Ureter (tissue), 1 donor: Measurements from ENCODE around the gene TM6SF1. TPM values are rescaled to one million over a fixed set of nuclear protein-coding genes. Genes with fewer than 3 reads are reported as not detected.
A peak's percentile ranks its signal among the peaks of the same experiment; 100 is the strongest.
"Not testable (repeated sequence)": the region's sequence is repeated elsewhere in the genome, so short reads cannot be mapped to it uniquely, and the experiment has no call there.

Experiments used
- DNase-seq: peaks from one replicate; pipeline ENCODE4 v3.0.0-alpha.2; 2020; ENCODE audit warnings: low spot score
- total RNA-seq: library from RNA; stranded (reverse); gene quantifications from one replicate; pipeline ENCODE4 v1.2.4, GENCODE V29; 2023
- donor health status: DM: yes; HTN: yes; CAD: no.

Gene TM6SF1
- 8.7 TPM for total RNA-seq

- DNase-seq = no peak
These were observed at the start of gene TM6SF1 for GRCh38 chr15:83106994-83107840. Gene TM6SF1, plus strand, starts transcription at chr15:83107645. Its CDS starts 36 bp downstream, at chr15:83107681.

- no peak for DNase-seq
These were observed 49.6 kb upstream of the TM6SF1 start for GRCh38 chr15:83057696-83058376.

DNA sequence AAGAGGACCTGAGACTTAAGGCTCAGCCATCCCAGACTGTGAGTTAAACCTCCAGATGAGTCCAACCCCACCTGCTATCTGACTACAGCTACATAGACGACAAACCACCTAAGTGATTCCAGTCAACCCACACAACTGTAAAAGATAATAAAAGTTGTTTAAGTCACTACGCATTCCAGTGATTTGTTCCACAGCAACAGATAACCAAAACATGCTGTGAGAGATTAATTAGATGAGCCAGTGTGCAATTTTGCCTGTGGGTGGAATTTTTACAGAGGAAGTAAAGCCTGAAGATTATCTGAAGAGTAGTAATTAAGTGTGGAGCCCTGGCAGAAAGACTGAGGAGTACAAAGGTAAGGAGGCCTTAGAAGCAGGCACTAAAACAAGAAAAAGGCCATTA is 45.8 kb upstream of the TM6SF1 start:
- DNase-seq = no peak

DNA sequence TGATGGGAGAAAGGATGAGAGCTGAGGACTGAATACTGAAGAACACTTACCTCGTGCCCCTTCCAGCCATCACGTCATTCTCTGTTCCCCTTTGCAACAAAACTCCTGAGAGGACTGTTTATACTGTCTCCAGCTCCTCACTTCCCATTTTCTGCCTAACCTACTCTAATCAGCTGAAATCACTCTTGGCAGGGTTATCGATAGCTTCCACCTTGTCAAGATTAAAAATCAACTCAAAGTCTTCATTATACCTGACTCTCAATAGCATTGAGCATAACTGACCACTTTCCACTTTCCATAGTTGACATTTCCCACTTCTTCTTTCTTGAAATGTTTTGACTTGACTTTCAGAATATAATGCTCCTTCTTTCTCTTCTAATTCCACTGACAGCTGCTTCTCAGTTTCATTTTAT is 44.7 kb upstream of the TM6SF1 start:
- DNase-seq = no peak

DNA sequence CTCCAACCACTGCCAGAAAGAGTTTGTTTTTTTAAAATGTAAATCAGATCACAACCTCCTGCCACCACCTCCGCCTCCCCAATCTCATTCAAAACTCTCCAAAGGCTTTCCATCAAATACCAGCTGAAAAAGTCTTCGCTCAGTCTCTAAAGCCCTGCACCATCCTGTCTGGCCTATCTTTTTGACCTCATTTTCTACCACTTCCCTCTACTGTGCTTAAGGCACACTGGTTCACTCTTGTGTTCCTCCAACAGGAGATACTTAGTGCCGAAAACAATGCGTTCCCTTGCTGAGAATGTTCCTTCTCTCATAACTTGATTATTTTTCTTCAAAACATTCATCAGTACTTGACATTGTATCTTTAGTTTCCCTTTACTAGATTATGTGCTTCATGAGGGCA is 43.9 kb upstream of the TM6SF1 start:
- no peak for DNase-seq

DNA sequence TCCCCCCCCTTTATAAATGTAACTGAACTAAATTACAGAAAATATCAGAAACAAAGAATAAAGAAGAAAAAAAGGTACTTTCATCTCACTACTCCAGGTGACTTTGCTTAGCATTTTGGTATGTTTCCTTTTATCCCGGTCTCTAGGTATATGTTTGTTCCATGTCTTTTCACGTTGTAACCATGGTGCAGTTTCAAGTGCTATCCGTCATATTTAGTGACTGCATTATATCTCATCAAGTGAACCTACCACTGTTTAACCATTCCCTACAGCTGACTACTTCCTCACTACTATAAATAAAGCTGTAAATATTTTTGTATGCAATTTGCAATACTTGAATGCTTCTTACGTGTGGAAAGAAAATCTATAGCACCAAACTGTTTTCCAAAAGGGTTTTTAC is 42.6 kb upstream of the TM6SF1 start:
- DNase-seq = no peak

GRCh38 chr15:83065431-83065830 is 42.0 kb upstream of the TM6SF1 start:
- DNase-seq = no peak

- DNase-seq = no peak
These were observed 41.3 kb upstream of the TM6SF1 start for GRCh38 chr15:83066034-83066733.

- DNase-seq = peak; percentile 95
These were observed 40.5 kb upstream of the TM6SF1 start, which contains the start of gene BTBD1 for GRCh38 chr15:83066734-83067637. Gene BTBD1, minus strand, starts transcription at chr15:83067252. Its CDS starts 101 bp downstream, at chr15:83067151.

- no peak for DNase-seq
These were observed 39.8 kb upstream of the TM6SF1 start for GRCh38 chr15:83067638-83067962.

- no peak for DNase-seq
These were observed 39.4 kb upstream of the TM6SF1 start for GRCh38 chr15:83068054-83068453.

DNA sequence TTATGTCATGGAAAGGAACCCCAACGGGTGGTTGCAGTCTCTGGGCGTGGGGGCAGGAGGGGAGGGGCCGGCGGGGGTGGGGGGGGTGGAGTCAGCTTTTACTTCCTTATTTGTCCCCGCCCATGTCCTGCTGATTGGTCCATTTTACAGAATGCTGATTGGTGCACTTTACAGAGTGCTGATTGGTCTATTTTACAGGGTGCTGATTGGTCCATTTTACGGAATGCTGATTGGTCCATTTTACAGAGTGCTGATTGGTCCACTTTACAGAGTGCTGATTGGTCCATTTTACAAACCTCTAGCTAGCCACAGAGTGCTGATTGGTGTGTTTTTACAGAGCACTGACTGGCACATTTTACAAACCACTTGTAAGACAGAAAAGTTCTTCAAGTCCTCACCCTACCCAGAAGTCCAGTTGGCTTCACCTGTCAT is 38.2 kb upstream of the TM6SF1 start:
- DNase-seq = not testable (repeated sequence)

DNA sequence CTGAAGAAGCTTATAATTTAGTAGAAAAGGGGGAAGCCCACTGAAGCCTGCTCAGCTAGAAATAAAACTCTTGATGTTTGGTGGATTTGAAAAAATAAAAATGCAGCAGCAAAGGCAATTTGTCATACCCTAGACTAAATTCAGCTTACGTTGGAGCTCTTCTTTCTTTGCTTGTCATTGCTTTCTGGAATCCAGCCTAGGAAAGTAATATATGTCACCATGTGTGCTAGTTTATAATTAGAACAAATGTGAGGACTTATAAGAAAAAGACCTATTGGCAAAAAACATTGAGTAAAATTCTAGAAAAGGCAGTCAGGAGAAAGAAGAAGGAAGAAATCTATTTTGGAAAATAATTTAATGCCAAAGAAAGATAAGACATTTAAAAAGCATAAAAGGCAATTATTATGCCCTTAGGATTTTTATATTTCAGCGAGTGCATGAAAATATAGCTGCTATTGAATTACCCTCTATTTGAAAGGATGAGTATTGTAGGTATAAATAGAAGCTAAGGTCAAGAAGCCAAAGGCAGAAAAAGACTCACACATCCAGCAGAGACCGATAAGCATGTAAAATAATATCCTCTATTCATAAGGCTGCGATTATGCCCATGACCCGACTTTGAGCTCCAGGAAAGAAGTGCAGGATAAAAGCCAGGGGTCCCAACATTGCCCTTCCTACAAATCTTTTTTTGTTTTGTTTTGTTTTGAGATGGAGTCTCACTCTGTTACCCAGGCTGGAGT is 29.8 kb upstream of the TM6SF1 start:
- DNase-seq = no peak

GRCh38 chr15:83078712-83079111 is 28.7 kb upstream of the TM6SF1 start:
- no peak for DNase-seq

DNA sequence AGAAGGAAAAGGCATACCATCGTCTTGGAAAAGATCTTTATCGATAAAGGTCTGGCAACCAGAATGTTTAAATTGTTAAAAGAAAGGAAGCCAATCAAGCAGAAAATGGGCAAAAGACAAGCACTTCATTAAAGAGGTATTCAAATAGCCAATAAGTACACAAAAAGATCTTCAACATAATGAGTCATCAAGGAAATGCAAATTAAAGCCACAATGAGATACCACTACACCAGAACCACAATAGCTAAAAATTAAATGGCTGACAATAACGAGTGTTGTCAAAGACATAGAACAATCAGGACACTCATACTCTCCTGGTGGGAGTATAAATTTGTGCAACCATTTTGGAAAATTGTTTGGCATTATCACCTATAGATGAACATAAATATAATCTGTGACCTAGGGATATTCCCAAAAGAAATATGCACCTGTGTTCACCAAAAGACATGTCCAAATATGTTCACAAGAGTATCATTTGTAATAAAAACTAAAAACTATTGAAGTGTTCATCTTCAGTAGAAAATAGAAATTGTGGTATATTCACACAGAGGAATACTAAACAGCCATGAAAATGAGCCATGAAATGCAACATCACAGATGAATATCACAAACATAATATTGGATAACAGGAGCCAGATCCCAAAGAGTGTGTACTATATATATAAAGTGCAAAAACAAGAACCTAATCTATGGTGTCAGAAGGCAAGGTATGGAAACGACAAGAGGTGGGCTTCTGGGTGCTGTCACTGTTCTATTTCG is 26.0 kb upstream of the TM6SF1 start:
- no peak for DNase-seq

DNA sequence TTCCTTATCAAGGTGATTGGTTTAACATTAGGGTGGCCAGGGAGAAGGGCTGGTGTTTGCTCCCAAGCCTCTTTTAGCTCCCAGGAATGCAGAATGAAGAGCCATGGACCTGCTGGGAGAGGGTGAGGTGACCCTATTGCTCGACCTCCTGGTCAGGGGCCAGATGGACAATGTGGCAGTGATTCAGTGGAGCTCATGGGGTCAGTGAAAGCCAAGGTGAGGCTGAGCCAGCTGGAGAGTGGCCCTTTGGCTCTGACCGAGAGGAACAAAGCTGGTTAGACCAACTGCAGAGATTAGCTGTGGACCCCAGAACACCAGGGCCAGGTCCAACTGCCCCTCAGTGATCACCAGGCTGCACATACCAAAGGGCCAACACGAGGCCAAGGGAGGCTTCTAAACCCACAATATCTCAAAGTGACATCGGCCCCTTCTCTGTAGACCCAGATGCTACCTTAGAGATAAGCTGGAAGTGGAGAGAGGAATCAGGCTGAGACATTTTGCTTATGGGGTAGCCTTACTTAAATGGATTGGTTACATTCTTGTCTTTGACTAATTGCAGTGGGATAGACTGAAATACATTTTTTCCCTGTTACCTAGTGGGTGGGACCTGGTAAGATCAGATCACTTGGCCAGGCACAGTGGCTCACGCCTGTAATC is 24.6 kb upstream of the TM6SF1 start:
- no peak for DNase-seq

DNA sequence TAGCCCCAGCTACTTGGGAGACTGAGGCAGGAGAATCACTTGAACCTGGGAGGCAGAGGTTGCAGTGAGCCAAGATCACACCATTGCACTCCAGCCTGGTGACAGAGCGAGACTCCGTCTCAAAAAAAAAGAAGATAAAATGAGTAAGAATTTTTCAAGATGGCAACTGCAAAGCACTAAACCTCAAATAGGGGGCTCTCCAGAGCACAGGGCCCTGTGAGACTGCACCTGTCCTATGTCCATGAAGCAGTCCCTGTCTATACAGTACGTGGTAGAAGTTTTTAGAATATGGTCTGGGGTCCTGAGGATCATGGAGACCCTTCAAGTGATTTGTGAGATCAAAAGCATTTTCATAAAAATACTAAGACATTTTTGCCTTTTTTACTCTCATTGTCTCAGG is 22.0 kb upstream of the TM6SF1 start:
- DNase-seq = not testable (repeated sequence)

DNA sequence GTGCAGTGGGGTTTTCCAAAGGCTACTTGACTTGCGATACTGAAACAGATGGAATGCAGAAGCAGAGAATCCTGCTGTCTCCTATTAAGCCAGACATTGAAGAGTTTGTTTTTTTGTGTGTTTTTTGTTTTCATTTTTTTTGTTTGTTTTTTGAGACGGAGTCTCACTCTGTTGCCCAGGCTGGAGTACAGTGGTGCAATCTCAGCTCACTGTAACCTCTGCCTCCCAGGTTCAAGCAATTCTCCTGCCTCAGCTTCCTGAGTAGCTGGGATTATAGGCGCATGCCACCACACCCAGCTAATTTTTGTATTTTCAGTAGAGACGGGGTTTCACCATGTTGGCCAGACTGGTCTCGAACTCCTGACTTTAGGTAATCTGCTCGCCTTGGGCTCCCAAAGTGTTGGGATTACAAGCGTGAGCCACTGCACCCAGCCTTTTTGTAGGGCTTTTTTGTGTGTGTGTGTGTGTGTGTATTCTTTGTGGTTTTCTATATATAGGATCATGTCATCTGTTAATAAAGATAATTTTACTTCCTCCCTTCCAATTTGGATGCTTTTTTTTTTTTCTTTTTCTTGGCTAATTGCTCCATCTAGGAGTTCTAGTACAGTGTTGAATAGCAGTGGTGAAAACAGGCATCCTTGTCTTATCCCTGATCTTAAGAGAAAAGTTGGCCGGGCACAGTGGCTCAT is 21.4 kb upstream of the TM6SF1 start:
- DNase-seq = not testable (repeated sequence)

- no peak for DNase-seq
These were observed 19.9 kb upstream of the TM6SF1 start for GRCh38 chr15:83087576-83087975.
